ENCODE data around the gene PAGE3. TPM values are rescaled to one million over a fixed set of nuclear protein-coding genes. Genes with fewer than 3 reads are reported as not detected.

The PAGE3 gene, protein sequence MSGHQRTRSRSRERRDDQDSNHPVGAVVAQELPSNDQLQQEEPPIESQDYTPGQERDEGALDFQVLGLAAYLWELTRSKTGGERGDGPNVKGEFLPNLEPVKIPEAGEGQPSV
- total RNA-seq (2014; rRNA removed; shearing (Covaris generic); ENCODE audit: low replicate concordance): not detected in 2 replicates

DNA sequence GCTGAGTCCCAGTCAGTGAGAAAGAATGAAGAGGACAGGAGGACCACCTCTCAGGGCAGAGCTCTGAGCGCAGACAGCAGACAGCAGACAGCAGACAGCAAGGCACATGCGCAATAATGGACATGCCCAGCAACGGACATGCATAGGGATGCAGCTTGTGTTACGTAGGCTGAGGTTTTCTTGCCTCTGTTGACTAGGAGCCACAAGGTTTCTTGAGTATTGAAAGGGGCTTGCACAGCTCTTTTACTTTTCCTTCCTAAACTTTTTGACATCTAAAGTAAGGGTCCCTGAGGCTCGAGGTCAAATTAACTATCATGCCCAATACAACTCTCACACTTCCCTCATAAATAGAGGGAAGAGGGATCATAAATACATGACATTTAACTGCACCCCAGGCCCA lies at the start of gene PAGE3:
Gene PAGE3, minus strand, starts transcription at position 101 of the 400 bp plus-strand sequence. CDS start 1,013 bp downstream, outside the sequence.
- no peak for DNase-seq
- Histone ChIP-seq H3K9me2 (replicated peaks; ENCODE audit: insufficient read depth, low read length) (no peaks in the 10 kb centered on the region), H3K36me3 (ENCODE audit: insufficient read depth, low read length) (no peaks in the 10 kb centered on the region), H3K4me3 (ENCODE audit: low read length) (no peak within 1 kb of the TSS), H3K4me1 (ENCODE audit: low read length) (no peaks in the 10 kb centered on the region), H2AFZ (ENCODE audit: low read length) (no peak within 1 kb of the TSS), H3K9me3 (ENCODE audit: low read length) (no peaks in the 10 kb centered on the region), H3K79me2 (ENCODE audit: low read length) (no peaks in the 10 kb centered on the region), H3K4me2 (ENCODE audit: low read depth, low read length, poor library complexity, severe bottlenecking) (no peak within 1 kb of the TSS), H3K27ac (ENCODE audit: low read length) (no peak within 1 kb of the TSS), H3K27me3 (ENCODE audit: low read length) (no peaks in the 10 kb centered on the region), H3K9ac (ENCODE audit: low read length) (no peak within 1 kb of the TSS), H4K20me1 (ENCODE audit: insufficient read depth, low read depth, low read length) (no peaks in the 10 kb centered on the region)

GRCh38 chrX:55312655-55313054 lies 47.9 kb upstream of the PAGE3 start:
- Histone ChIP-seq H3K9ac (ENCODE audit: low read length) (no peak overlapping the region), H3K9me3 (ENCODE audit: low read length) (no peaks in the 10 kb centered on the region), H3K36me3 (ENCODE audit: insufficient read depth, low read length) (no peaks in the 10 kb centered on the region), H4K20me1 (ENCODE audit: insufficient read depth, low read depth, low read length) (no peaks in the 10 kb centered on the region), H3K79me2 (ENCODE audit: low read length) (no peaks in the 10 kb centered on the region), H2AFZ (ENCODE audit: low read length) (no peak overlapping the region), H3K4me1 (ENCODE audit: low read length) (no peaks in the 10 kb centered on the region), H3K4me3 (ENCODE audit: low read length) (no peak overlapping the region), H3K27ac (ENCODE audit: low read length) (no peak overlapping the region), H3K27me3 (ENCODE audit: low read length) (no peaks in the 10 kb centered on the region), H3K4me2 (ENCODE audit: low read depth, low read length, poor library complexity, severe bottlenecking) (no peak overlapping the region), H3K9me2 (replicated peaks; ENCODE audit: insufficient read depth, low read length) (no peaks in the 10 kb centered on the region)
- no peak for DNase-seq

DNA sequence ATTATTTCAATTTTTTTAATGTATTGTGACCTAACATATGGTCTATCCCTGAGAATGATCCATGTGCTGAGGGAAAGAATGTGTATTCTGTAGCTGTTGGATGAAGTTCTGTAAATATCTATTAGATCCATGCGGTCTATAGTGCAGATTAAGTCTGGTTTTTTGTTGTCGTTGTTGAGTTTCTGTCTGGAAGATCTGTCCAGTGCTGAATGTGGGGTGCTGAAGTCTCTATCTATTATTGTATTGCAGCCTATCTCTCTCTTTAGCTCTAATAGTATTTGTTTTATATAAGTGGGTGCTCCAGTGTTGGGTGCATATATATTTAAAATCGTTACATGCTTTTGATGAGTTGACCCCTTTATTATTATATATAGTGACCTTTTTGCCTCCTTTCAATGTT lies 26.2 kb upstream of the PAGE3 start:
- no peaks in the 10 kb centered on the region for H3K9me2 ChIP-seq (replicated peaks; ENCODE audit: insufficient read depth, low read length)
- H3K4me1 ChIP-seq (ENCODE audit: low read length): no peaks in the 10 kb centered on the region
- no peak for DNase-seq
- no peak overlapping the region for H3K4me3 ChIP-seq (ENCODE audit: low read length)
- H3K4me2 ChIP-seq (ENCODE audit: low read depth, low read length, poor library complexity, severe bottlenecking): no peak overlapping the region
- H3K9me3 ChIP-seq (ENCODE audit: low read length): no peaks in the 10 kb centered on the region
- H3K36me3 ChIP-seq (ENCODE audit: insufficient read depth, low read length): no peaks in the 10 kb centered on the region
- H2AFZ ChIP-seq (ENCODE audit: low read length): no peak overlapping the region
- H3K9ac ChIP-seq (ENCODE audit: low read length): no peak overlapping the region
- H3K27ac ChIP-seq (ENCODE audit: low read length): no peak overlapping the region
- H4K20me1 ChIP-seq (ENCODE audit: insufficient read depth, low read depth, low read length): no peaks in the 10 kb centered on the region
- no peaks in the 10 kb centered on the region for H3K27me3 ChIP-seq (ENCODE audit: low read length)
- H3K79me2 ChIP-seq (ENCODE audit: low read length): no peaks in the 10 kb centered on the region

GRCh38 chrX:55279832-55280231 lies 15.1 kb upstream of the PAGE3 start:
- no peaks in the 10 kb centered on the region for H3K79me2 ChIP-seq (ENCODE audit: low read length)
- no peak overlapping the region for H3K4me3 ChIP-seq (ENCODE audit: low read length)
- no peak overlapping the region for H3K27ac ChIP-seq (ENCODE audit: low read length)
- no peaks in the 10 kb centered on the region for H3K27me3 ChIP-seq (ENCODE audit: low read length)
- H3K9ac ChIP-seq (ENCODE audit: low read length): no peak overlapping the region
- H3K9me2 ChIP-seq (replicated peaks; ENCODE audit: insufficient read depth, low read length): no peaks in the 10 kb centered on the region
- no peak overlapping the region for H3K4me2 ChIP-seq (ENCODE audit: low read depth, low read length, poor library complexity, severe bottlenecking)
- no peaks in the 10 kb centered on the region for H3K36me3 ChIP-seq (ENCODE audit: insufficient read depth, low read length)
- H3K9me3 ChIP-seq (ENCODE audit: low read length): no peaks in the 10 kb centered on the region
- no peak overlapping the region for H2AFZ ChIP-seq (ENCODE audit: low read length)
- DNase-seq: no peak
- H4K20me1 ChIP-seq (ENCODE audit: insufficient read depth, low read depth, low read length): no peaks in the 10 kb centered on the region
- H3K4me1 ChIP-seq (ENCODE audit: low read length): no peaks in the 10 kb centered on the region

DNA sequence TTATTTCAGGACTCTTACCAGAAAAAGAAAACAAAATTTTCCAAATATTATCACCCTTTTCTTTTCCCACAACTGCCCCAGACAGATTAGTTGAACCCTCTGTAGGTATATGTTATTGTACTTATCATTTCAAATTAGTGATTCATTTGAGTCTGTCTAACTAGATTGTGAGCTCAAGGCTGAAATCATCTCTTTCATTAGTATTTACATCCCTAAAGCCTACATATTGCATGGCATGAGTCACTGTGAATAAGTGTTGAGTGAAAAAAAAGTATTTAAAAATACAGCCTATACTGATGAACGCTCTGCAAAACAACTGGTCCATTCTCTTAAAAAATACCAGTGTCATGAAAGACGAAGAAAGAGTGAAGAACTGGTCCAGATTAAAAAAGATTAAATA lies 3.9 kb downstream of the PAGE3 start:
- H3K9me3 ChIP-seq (ENCODE audit: low read length): no peaks in the 10 kb centered on the region
- no peaks in the 10 kb centered on the region for H4K20me1 ChIP-seq (ENCODE audit: insufficient read depth, low read depth, low read length)
- no peak overlapping the region for H3K4me2 ChIP-seq (ENCODE audit: low read depth, low read length, poor library complexity, severe bottlenecking)
- H3K9ac ChIP-seq (ENCODE audit: low read length): no peak overlapping the region
- no peak for DNase-seq
- H3K4me1 ChIP-seq (ENCODE audit: low read length): no peaks in the 10 kb centered on the region
- no peak overlapping the region for H3K27ac ChIP-seq (ENCODE audit: low read length)
- H3K4me3 ChIP-seq (ENCODE audit: low read length): no peak overlapping the region
- no peaks in the 10 kb centered on the region for H3K36me3 ChIP-seq (ENCODE audit: insufficient read depth, low read length)
- H3K79me2 ChIP-seq (ENCODE audit: low read length): no peaks in the 10 kb centered on the region
- H2AFZ ChIP-seq (ENCODE audit: low read length): no peak overlapping the region
- H3K9me2 ChIP-seq (replicated peaks; ENCODE audit: insufficient read depth, low read length): no peaks in the 10 kb centered on the region
- no peaks in the 10 kb centered on the region for H3K27me3 ChIP-seq (ENCODE audit: low read length)

DNA sequence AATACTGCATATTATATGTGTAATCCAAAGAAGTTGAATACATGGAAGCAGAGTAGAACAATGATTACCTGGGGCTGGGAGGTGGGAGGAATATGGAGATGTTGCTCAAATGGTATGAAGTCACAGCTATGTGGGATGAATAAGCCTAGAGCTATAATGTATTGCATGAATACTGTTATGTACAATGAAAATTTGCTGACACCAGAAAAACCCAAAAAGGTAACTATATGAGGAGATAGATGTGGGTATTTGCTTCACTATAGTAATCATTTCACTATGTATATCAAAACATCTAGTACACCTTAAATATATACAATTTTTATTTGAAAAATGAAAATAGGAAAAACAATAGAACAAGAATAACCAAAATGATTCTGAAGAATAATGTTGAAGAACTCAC lies 11.2 kb downstream of the PAGE3 start:
- H3K9me2 ChIP-seq (replicated peaks; ENCODE audit: insufficient read depth, low read length): no peaks in the 10 kb centered on the region
- H3K27me3 ChIP-seq (ENCODE audit: low read length): no peaks in the 10 kb centered on the region
- H3K36me3 ChIP-seq (ENCODE audit: insufficient read depth, low read length): no peaks in the 10 kb centered on the region
- H3K4me1 ChIP-seq (ENCODE audit: low read length): no peaks in the 10 kb centered on the region
- no peaks in the 10 kb centered on the region for H3K9me3 ChIP-seq (ENCODE audit: low read length)
- H4K20me1 ChIP-seq (ENCODE audit: insufficient read depth, low read depth, low read length): no peaks in the 10 kb centered on the region
- H3K27ac ChIP-seq (ENCODE audit: low read length): no peak overlapping the region
- H3K4me2 ChIP-seq (ENCODE audit: low read depth, low read length, poor library complexity, severe bottlenecking): no peak overlapping the region
- H3K79me2 ChIP-seq (ENCODE audit: low read length): no peaks in the 10 kb centered on the region
- no peak overlapping the region for H3K9ac ChIP-seq (ENCODE audit: low read length)
- no peak overlapping the region for H2AFZ ChIP-seq (ENCODE audit: low read length)
- DNase-seq: no peak
- no peak overlapping the region for H3K4me3 ChIP-seq (ENCODE audit: low read length)

- H4K20me1 ChIP-seq (ENCODE audit: insufficient read depth, low read depth, low read length): no peaks in the 10 kb centered on the region
- no peaks in the 10 kb centered on the region for H3K9me2 ChIP-seq (replicated peaks; ENCODE audit: insufficient read depth, low read length)
- H3K4me3 ChIP-seq (ENCODE audit: low read length): no peak overlapping the region
- peaks cover 6% of the 10 kb centered on the region; the same call in 1 of the 2 replicates for H3K9me3 ChIP-seq (ENCODE audit: low read length)
- DNase-seq: no peak
- no peaks in the 10 kb centered on the region for H3K4me1 ChIP-seq (ENCODE audit: low read length)
- H3K4me2 ChIP-seq (ENCODE audit: low read depth, low read length, poor library complexity, severe bottlenecking): no peak overlapping the region
- no peaks in the 10 kb centered on the region for H3K27me3 ChIP-seq (ENCODE audit: low read length)
- no peaks in the 10 kb centered on the region for H3K79me2 ChIP-seq (ENCODE audit: low read length)
- H3K9ac ChIP-seq (ENCODE audit: low read length): no peak overlapping the region
- no peak overlapping the region for H2AFZ ChIP-seq (ENCODE audit: low read length)
- no peak overlapping the region for H3K27ac ChIP-seq (ENCODE audit: low read length)
- H3K36me3 ChIP-seq (ENCODE audit: insufficient read depth, low read length): no peaks in the 10 kb centered on the region
These were observed 23.9 kb downstream of the PAGE3 start for GRCh38 chrX:55240788-55241340.

- no peak within 1 kb of the TSS for H2AFZ ChIP-seq (ENCODE audit: low read length)
- no peaks in the 10 kb centered on the region for H3K9me3 ChIP-seq (ENCODE audit: low read length)
- no peak within 1 kb of the TSS for H3K4me3 ChIP-seq (ENCODE audit: low read length)
- H3K27ac ChIP-seq (ENCODE audit: low read length): no peak within 1 kb of the TSS
- no peaks in the 10 kb centered on the region for H3K36me3 ChIP-seq (ENCODE audit: insufficient read depth, low read length)
- no peak within 1 kb of the TSS for H3K4me2 ChIP-seq (ENCODE audit: low read depth, low read length, poor library complexity, severe bottlenecking)
- DNase-seq: no peak
- no peaks in the 10 kb centered on the region for H4K20me1 ChIP-seq (ENCODE audit: insufficient read depth, low read depth, low read length)
- no peak within 1 kb of the TSS for H3K9ac ChIP-seq (ENCODE audit: low read length)
- no peaks in the 10 kb centered on the region for H3K27me3 ChIP-seq (ENCODE audit: low read length)
- H3K9me2 ChIP-seq (replicated peaks; ENCODE audit: insufficient read depth, low read length): no peaks in the 10 kb centered on the region
- no peaks in the 10 kb centered on the region for H3K4me1 ChIP-seq (ENCODE audit: low read length)
- no peaks in the 10 kb centered on the region for H3K79me2 ChIP-seq (ENCODE audit: low read length)
These were observed 44.5 kb downstream of the PAGE3 start, which contains the start of gene PAGE5 for GRCh38 chrX:55220119-55220794. Gene PAGE5, plus strand, starts transcription at chrX:55220346. Its CDS starts 1,037 bp downstream, at chrX:55221383.
